ENCODE data around the gene TPM1.

The TPM1 gene

DNA sequence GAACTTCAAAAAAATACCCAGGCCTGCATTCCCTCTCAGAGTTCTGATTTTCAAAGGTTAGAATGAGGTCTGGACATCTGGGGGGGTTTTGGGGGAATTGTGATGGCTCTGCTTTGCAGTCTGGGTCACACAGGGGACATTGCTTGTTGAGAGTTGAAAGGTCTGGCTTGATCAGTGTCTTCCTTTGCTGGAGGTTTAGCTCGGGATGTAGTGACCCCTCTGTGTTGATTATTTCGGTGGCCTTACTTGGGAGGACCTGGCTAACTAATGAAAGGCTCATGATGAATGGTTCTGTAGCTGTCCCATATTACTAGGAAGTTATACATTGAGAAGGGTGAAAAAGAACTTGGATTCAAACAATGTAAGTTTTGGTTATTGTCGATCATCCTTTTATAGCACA, 23.7 kb downstream of the TPM1 start:
- Mint-ChIP-seq H3K9me3 (no peaks in the 10 kb centered on the region), H3K4me3 (no peak overlapping the region), H3K4me1 (ENCODE audit: low read depth) (no peaks in the 10 kb centered on the region), H3K27ac (no peak overlapping the region), H3K36me3 (ENCODE audit: low read depth) (peaks cover 32% of the 10 kb centered on the region), H3K27me3 (no peaks in the 10 kb centered on the region)
- DNase-seq: no peak

- peaks cover 22% of the 10 kb centered on the region for H3K36me3 Mint-ChIP-seq (ENCODE audit: low read depth)
- no peaks in the 10 kb centered on the region for H3K27me3 Mint-ChIP-seq
- H3K27ac Mint-ChIP-seq: no peak overlapping the region
- no peaks in the 10 kb centered on the region for H3K9me3 Mint-ChIP-seq
- no peak overlapping the region for H3K4me3 Mint-ChIP-seq
- H3K4me1 Mint-ChIP-seq (ENCODE audit: low read depth): no peaks in the 10 kb centered on the region
- DNase-seq: no peak
Observed at GRCh38 chr15:63067306-63067705, 24.8 kb downstream of the TPM1 start.

- Mint-ChIP-seq H3K36me3 (ENCODE audit: low read depth) (peaks cover 17% of the 10 kb centered on the region), H3K27ac (no peak overlapping the region), H3K27me3 (no peaks in the 10 kb centered on the region), H3K4me3 (no peak overlapping the region), H3K9me3 (no peaks in the 10 kb centered on the region), H3K4me1 (ENCODE audit: low read depth) (no peaks in the 10 kb centered on the region)
- no peak for DNase-seq
Observed at GRCh38 chr15:63067976-63068743, 25.6 kb downstream of the TPM1 start.

- no peak overlapping the region for H3K27ac Mint-ChIP-seq
- no peaks in the 10 kb centered on the region for H3K27me3 Mint-ChIP-seq
- no peak overlapping the region for H3K4me3 Mint-ChIP-seq
- no peaks in the 10 kb centered on the region for H3K4me1 Mint-ChIP-seq (ENCODE audit: low read depth)
- DNase-seq: no peak
- H3K36me3 Mint-ChIP-seq (ENCODE audit: low read depth): peaks cover 11% of the 10 kb centered on the region
- H3K9me3 Mint-ChIP-seq: no peaks in the 10 kb centered on the region
Observed at GRCh38 chr15:63069616-63070090, 27.1 kb downstream of the TPM1 start.

GRCh38 chr15:63070681-63071129, 28.2 kb downstream of the TPM1 start:
- Mint-ChIP-seq H3K36me3 (ENCODE audit: low read depth) (peaks cover 10% of the 10 kb centered on the region), H3K4me3 (no peak overlapping the region), H3K9me3 (no peaks in the 10 kb centered on the region), H3K27ac (no peak overlapping the region), H3K27me3 (no peaks in the 10 kb centered on the region), H3K4me1 (ENCODE audit: low read depth) (peaks cover 4% of the 10 kb centered on the region)
- DNase-seq: no peak

- no peak for DNase-seq
- Mint-ChIP-seq H3K4me1 (ENCODE audit: low read depth) (peaks cover 8% of the 10 kb centered on the region), H3K4me3 (no peak overlapping the region), H3K9me3 (no peaks in the 10 kb centered on the region), H3K27ac (no peak overlapping the region), H3K36me3 (ENCODE audit: low read depth) (peaks cover 8% of the 10 kb centered on the region), H3K27me3 (no peaks in the 10 kb centered on the region)
Observed at GRCh38 chr15:63071288-63071909, 28.9 kb downstream of the TPM1 start.

GRCh38 chr15:63072023-63072650, 29.6 kb downstream of the TPM1 start:
- no peaks in the 10 kb centered on the region for H3K27me3 Mint-ChIP-seq
- no peak overlapping the region for H3K4me3 Mint-ChIP-seq
- H3K36me3 Mint-ChIP-seq (ENCODE audit: low read depth): peaks cover 8% of the 10 kb centered on the region
- no peak overlapping the region for H3K27ac Mint-ChIP-seq
- no peak for DNase-seq
- peaks cover 8% of the 10 kb centered on the region for H3K4me1 Mint-ChIP-seq (ENCODE audit: low read depth)
- H3K9me3 Mint-ChIP-seq: no peaks in the 10 kb centered on the region

GRCh38 chr15:63072809-63073277, 30.3 kb downstream of the TPM1 start:
- Mint-ChIP-seq H3K27me3 (no peaks in the 10 kb centered on the region), H3K4me1 (ENCODE audit: low read depth) (peaks cover 8% of the 10 kb centered on the region), H3K9me3 (no peaks in the 10 kb centered on the region), H3K27ac (no peak overlapping the region), H3K36me3 (ENCODE audit: low read depth) (peaks cover 8% of the 10 kb centered on the region), H3K4me3 (no peak overlapping the region)
- no peak for DNase-seq

DNA sequence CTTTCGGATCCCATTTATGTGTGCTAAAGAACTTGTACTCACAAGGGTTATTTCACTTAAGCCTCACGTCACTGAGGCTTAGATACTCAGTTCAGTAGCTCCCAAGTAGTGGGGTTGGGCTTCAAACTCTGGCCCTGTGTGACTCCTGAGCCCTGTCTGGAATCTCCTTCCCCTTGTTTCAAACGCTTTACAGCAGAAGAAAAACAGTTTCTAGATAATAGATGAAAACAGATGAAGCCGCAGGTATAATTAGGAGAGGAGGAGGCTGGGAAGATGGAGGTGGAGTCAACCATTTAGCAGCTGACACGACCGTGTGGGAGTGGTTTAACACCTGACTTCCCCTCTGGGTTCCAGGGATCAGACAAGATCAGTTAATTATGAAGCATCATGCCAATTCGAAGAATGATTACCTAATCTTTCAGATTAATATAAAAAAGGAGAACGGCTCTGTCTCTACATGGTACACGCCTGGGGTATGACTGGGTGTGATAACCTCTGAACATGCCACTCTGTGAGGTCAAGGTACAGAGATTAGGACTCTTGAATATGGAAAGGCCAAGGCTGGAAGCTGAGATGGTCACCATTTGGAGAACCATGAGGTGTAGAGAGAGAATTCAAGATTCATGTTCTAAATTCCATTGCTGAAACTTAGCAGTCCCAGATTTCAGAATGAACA, 31.1 kb downstream of the TPM1 start:
- Mint-ChIP-seq H3K9me3 (no peaks in the 10 kb centered on the region), H3K36me3 (ENCODE audit: low read depth) (peaks cover 4% of the 10 kb centered on the region), H3K4me3 (no peak overlapping the region), H3K27ac (no peak overlapping the region), H3K4me1 (ENCODE audit: low read depth) (peaks cover 8% of the 10 kb centered on the region), H3K27me3 (peaks cover 2% of the 10 kb centered on the region)
- no peak for DNase-seq

DNA sequence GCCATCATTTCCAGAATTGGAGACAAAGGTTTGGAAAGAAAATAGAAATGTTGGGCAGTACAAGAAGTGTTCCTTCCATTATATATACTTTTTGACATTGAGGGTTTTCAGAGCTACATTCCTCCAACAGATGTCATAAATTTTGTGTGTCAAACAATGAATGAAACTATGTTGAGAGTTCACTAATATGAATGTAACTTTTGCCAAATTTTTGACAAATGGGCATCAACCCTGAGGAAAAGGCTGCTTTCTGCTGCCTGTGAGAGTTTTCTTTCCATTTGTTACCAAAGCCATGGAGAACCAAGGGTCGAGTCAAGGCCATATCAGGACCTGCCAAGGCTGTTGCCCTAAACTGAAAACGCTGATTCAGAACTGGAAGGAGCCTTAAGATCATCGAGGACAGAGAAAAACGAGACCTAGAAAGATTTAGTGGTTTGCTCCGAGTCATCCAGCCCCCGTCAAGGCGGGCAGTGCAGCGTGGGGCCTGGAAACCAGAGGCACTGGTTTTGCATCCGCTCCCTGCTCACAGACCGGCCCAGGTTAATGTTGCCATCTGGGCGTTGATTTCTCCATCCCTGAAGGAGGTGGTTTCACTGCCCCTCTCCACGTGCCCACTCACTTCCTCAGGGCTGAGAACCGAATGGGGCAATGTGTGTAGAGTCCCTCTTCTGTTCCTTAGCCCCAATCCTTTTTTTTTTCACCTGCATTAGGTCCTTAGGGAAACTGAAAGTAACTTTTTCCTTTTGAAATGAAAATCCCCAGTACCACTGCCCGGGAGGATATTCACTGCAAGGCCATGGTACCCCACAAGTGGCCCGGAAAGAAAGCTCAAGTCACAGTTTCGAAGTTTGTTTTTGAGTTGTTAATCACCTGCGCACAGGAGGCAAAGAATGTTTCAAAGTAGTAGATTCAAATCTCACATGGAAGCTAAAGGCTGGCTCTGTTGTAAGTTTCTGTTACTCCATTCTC, 32.8 kb downstream of the TPM1 start:
- H3K4me1 Mint-ChIP-seq (ENCODE audit: low read depth): peaks cover 8% of the 10 kb centered on the region
- H3K27ac Mint-ChIP-seq: no peak overlapping the region
- DNase-seq: no peak
- H3K9me3 Mint-ChIP-seq: no peaks in the 10 kb centered on the region
- H3K36me3 Mint-ChIP-seq (ENCODE audit: low read depth): peaks cover 4% of the 10 kb centered on the region
- peaks cover 6% of the 10 kb centered on the region for H3K27me3 Mint-ChIP-seq
- no peak overlapping the region for H3K4me3 Mint-ChIP-seq

DNA sequence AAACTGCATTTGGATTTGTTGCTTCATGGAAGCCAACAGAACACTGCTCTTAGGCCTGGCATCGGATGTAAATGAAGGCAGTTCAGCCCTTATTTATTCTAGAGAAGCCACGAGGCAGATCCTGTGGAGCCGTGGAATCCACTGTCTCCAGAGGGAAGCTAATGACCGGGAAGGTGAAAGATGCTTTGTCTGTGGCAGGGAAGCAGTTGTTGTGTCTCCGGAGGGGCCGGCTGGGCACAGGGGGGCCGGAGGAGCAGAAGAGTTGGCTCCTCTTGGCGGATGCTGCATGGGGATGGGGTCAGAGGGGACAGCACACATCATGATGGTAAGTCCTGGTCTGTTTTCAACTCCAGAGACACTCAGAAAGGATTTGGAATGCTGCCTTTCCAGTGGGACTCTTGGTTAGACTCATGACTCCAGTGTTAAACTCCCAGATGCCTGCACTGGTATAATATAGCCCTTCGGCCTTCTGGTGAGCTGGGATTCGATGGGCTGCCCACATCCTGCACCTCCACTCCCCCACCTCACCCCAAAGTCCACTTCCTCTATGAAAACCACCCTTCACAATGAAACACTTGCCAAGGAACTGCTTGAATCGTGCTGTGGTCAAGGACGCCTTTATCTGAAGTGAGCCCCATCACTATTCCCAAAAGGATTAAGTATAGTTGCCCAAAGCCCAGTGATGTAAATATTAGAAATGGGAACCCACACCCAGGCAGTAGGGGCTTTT, 33.6 kb downstream of the TPM1 start:
- H3K9me3 Mint-ChIP-seq: no peaks in the 10 kb centered on the region
- no peaks in the 10 kb centered on the region for H3K36me3 Mint-ChIP-seq (ENCODE audit: low read depth)
- peaks cover 13% of the 10 kb centered on the region for H3K27me3 Mint-ChIP-seq
- H3K4me1 Mint-ChIP-seq (ENCODE audit: low read depth): peaks cover 8% of the 10 kb centered on the region
- H3K27ac Mint-ChIP-seq: no peak overlapping the region
- DNase-seq: no peak
- no peak overlapping the region for H3K4me3 Mint-ChIP-seq

- Mint-ChIP-seq H3K9me3 (no peaks in the 10 kb centered on the region), H3K4me3 (no peak overlapping the region), H3K36me3 (ENCODE audit: low read depth) (no peaks in the 10 kb centered on the region), H3K4me1 (ENCODE audit: low read depth) (peaks cover 8% of the 10 kb centered on the region), H3K27ac (no peak overlapping the region), H3K27me3 (peaks cover 16% of the 10 kb centered on the region)
- no peak for DNase-seq
Observed at GRCh38 chr15:63076714-63077046, 34.1 kb downstream of the TPM1 start.

- no peak overlapping the region for H3K27ac Mint-ChIP-seq
- no peak overlapping the region for H3K4me3 Mint-ChIP-seq
- no peaks in the 10 kb centered on the region for H3K36me3 Mint-ChIP-seq (ENCODE audit: low read depth)
- DNase-seq: no peak
- peaks cover 17% of the 10 kb centered on the region for H3K27me3 Mint-ChIP-seq
- peaks cover 8% of the 10 kb centered on the region for H3K4me1 Mint-ChIP-seq (ENCODE audit: low read depth)
- no peaks in the 10 kb centered on the region for H3K9me3 Mint-ChIP-seq
Observed at GRCh38 chr15:63077952-63078351, 35.4 kb downstream of the TPM1 start.

All from activated T-cell treated with anti-CD3 and anti-CD28 coated beads, Interleukin-2, amount 50 U/mL, for 24 hours (primary cell).